ENCODE data around the gene RP2.

The RP2 gene

DNA sequence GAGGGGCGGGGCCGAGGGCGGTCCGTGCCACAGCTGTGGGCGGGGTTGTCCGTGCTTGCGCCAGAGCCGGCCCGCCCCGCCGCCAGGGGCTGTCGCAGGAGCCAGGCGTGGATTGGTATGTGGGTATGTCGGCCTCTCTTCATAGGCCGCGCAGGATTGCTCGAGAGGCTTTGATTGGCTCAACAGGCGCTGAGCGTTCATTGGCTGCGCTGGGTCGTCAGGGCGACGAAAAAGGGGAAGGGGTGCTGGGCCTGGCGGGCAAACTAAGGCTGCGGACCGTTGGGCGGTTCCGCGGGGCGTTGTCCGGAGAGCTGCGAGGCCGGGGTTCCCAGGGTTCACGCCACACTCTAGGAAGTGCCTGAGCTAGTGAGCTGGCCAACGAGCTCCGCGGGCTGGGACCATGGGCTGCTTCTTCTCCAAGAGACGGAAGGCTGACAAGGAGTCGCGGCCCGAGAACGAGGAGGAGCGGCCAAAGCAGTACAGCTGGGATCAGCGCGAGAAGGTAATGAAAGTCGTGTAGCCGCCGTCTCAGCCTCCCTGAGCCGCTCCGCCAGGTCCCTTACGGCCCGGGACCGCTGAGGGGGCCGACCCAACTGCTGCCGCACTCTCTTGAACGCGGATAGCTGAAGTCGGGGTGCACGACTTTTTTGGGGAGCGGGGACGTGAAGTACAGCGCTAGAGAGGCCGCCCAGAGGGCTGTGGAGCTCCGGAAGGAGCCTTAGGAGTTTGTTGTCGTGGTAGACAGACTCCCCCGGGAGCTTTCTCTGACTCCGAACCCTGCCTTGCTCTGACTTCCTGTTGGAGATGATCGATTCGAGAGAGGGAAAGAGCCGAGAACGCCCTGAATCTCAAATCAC, at the start of gene RP2:
TSS of gene RP2 (plus strand) at position 343 of the 857 bp plus-strand sequence. CDS start at position 401, 58 bp downstream.
- peak; percentile 88 for DNase-seq

- DNase-seq: no peak
Observed at GRCh38 chrX:46788902-46789301, 47.9 kb upstream of the RP2 start.

DNA sequence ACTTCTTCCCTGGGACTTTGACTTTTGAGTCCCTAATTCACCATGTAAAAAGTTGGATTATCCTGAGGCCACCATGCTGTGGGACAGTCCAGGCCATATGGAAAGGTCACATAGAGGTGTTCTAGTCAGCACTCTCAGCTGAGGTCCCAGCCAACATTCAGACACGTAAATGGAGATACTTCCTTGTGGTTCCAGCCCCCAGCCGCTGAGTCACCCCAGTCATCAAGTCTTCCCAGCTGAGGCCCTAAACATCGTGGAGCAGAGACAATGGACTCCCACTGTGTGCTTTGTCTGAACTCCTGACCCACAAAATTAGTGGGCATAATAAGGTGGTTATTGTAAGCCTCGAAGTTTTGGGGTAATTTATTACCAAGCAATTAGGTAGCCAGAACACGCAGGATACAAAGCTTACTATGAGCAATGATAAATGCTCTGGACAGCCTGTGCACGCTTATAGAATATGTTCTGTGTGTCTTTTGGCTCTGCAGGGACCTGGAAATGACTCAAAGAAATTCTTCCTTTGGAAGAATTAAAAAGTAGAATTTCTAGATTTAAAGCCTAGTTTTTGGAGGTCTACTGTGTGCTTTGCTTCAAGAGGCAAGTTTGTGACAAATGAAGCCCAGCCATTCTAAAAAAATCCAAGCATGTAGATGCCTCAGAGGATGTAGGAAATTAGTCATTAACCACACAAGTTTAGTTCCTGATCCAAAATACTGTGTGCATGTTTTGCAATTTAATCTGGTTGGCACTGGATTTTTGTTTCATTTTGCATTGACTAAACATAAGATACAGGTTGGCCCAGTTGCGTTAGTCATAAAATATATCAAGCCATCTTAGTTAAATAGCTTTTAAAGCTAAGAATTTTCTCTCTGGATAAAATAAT, 44.7 kb upstream of the RP2 start:
- peak; percentile 5 for DNase-seq

- DNase-seq: no peak
Observed at GRCh38 chrX:46792810-46793188, 44.0 kb upstream of the RP2 start.

GRCh38 chrX:46793386-46794143, 43.3 kb upstream of the RP2 start:
- no peak for DNase-seq

DNA sequence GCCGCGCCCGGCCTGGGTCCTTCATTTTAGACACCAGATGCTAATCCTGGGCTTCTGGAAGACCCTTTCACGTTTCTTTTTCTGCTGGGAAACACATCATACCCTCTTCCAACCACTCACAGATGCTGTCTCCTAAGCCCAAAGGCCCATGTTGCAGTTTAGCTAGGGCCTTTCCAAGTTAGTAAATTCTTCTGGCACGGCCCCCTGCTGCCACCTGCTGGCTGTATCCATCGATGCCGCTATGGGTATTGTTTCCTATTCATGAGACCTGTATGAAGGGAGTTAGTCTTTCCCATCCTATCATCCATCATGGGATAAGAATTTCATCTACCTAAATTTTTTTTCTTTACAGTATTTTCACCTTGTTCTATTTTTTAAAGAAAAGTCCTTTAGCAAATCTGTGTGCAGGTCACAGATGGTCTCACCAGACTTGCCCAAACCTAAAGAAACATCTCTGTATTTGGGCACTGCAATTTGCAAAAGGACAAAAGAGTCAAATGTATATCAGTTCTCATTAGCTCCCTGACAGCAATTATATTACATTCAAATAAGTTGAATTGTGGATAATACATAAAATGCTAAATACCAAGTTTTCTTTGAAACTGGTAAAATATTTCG, 40.2 kb upstream of the RP2 start:
- DNase-seq: peak; percentile 68

- DNase-seq: no peak
Observed at GRCh38 chrX:46803140-46803539, 33.7 kb upstream of the RP2 start.

DNA sequence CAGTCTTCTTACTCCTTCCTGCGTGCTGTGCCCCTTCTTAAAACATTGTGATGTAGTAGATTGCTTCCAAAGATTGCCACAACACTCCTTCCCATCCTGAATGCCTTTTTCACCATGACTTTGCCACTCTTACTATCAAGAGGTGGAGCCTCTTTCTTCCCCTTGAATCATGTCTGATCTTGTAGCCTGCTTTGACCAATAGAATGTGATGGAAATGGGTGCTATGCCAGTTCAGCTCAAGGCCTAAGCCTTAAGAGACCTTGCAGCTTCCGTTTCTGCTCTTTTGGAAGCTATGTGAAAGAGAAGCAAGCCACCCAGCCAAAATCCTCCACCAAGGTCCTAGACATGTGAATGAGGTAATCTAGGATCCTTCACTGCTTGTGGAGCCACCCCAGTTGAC, 31.6 kb upstream of the RP2 start:
- no peak for DNase-seq

- DNase-seq: no peak
Observed at GRCh38 chrX:46811121-46811520, 25.7 kb upstream of the RP2 start.

DNA sequence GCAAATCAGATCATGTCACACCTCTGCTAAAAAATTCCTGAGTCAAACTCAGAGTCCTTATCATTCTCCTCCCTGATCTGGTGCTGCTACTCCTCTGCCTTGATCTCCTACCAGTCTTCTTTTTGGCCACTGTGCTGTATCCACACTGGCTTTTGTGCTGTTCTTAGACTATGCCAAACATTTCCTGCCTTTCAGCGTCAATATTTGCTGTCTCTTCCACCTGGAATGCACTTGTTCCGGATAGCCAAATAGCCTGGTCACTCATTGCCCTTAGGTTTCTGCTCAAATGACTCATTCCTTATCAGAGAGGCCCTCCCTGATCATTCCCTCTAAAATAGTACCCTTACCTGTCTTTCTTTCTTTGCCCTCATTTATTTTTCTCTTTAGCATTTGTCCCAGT, 24.4 kb upstream of the RP2 start:
- no peak for DNase-seq

- DNase-seq: no peak
Observed at GRCh38 chrX:46814966-46815365, 21.9 kb upstream of the RP2 start.

GRCh38 chrX:46819136-46819535, 17.7 kb upstream of the RP2 start:
- DNase-seq: no peak

DNA sequence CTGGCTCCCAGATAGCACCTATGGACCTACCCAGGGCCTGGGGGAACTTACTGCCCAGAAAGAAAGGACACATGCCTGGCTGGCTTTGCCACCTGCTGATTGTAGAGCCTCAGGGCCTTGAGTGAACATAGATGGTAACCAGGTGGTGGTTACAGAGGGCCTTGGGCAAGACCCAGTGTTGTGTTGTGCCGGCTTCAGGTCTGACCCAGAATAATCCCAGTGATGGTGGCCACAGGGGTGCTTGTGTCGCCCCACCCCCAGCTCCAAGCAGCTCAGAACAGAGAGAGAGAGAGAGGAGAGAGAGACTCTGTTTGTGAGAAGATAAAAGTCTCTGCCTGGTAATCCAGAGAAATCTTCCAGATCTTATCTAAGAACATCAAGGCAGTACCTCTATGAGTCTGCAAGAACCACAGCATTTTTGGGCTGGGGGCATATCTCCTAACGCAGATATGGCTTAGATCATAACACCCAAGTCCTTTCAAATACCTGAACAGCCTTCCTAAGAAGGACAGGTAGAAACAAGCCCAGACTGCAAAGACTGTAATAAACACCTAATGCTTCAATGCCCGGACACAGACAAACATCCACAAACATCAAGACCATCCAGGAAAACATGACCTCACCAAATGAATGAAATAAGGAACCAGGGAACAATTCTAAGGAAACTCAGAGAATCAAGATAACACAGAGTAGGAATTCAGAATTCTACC, 16.3 kb upstream of the RP2 start:
- no peak for DNase-seq

DNA sequence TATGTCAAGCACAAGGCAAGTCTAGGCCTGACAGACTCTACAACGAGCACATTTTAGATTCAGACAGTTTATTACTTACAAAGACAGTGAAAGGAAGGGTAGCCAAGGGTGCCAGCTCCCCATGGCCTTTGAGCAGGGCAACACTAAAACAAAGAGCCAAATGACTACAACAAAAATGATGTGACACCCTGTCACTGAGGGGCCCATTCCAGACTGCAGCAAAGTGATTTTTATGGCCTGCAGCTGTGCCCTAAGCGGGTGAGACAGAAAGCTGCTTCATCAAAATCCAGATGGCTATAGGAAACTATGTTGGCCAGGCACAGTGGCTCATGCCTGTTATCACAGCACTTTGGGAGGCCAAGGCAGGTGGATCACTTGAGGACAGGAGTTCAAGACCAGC, 13.4 kb upstream of the RP2 start:
- no peak for DNase-seq

GRCh38 chrX:46831765-46832327, 5.0 kb upstream of the RP2 start:
- no peak for DNase-seq

- DNase-seq: peak; percentile 39
Observed at GRCh38 chrX:46837558-46838485, 979 bp downstream of the RP2 start.

DNA sequence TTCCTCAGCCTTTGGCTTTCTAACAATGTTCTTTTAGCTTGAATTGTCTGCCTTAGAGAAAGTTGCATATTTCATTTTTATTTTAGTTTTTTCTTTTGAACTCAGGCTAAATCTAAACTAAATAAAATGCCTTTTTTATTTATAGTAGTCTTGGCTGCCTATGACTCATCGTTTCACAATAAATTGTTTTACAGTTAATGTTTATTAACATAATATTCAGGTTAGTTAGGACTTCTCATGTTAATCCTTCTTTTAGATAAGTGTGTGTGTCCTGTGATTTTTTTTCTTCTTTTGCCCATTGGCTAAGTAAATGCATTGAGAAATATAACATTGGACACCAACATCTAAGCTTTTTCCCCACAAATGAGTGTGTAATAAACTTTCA, 1.6 kb downstream of the RP2 start:
- no peak for DNase-seq

- no peak for DNase-seq
Observed at GRCh38 chrX:46838974-46839480, 2.2 kb downstream of the RP2 start.

GRCh38 chrX:46840946-46841345, 4.1 kb downstream of the RP2 start:
- DNase-seq: no peak

GRCh38 chrX:46841346-46841745, 4.5 kb downstream of the RP2 start:
- DNase-seq: no peak

Measured in CD4-positive, alpha-beta T cell treated with Interleukin-10 for 1 hour (primary cell).